Ectodermal cell (in vitro differentiated cells): ENCODE data around the gene NEDD8.

Experiments used
- H3K27ac ChIP-seq: 2 replicates; pipeline ENCODE4 v1.7.0; 2013; ENCODE audit warnings: mild to moderate bottlenecking, low read depth, low read length; ENCODE audit not compliant: insufficient read depth, poor library complexity, severe bottlenecking
- H3K27me3 ChIP-seq: 2 replicates; pipeline ENCODE4 v1.7.0; 2013; ENCODE audit warnings: mild to moderate bottlenecking, low read length; ENCODE audit not compliant: insufficient read depth, control insufficient read depth, poor library complexity, severe bottlenecking
- H3K36me3 ChIP-seq: one replicate; pipeline ENCODE4 v1.7.0; 2013; ENCODE audit warnings: low read length; ENCODE audit not compliant: control insufficient read depth, insufficient read depth
- H3K4me1 ChIP-seq: one replicate; pipeline ENCODE4 v1.7.0; 2013; ENCODE audit warnings: low read length; ENCODE audit not compliant: control insufficient read depth, insufficient read depth
- H3K4me3 ChIP-seq: 2 replicates; pipeline ENCODE4 v1.7.0; 2013; ENCODE audit warnings: low read depth, low read length, control low read depth; ENCODE audit not compliant: insufficient read depth
- H3K9me3 ChIP-seq: 2 replicates; pipeline ENCODE4 v1.7.0; 2013; ENCODE audit warnings: mild to moderate bottlenecking, low read length, moderate library complexity; ENCODE audit not compliant: control insufficient read depth
- WGBS, 2 experiments: methylation state at CpG; one replicate each; pipeline ENCODE4 v1.1.7; 2013; ENCODE audit warnings: missing lambda C conversion rate in 2 of 2; 5-methylcytosine and 5-hydroxymethylcytosine counted together

The NEDD8 gene

DNA sequence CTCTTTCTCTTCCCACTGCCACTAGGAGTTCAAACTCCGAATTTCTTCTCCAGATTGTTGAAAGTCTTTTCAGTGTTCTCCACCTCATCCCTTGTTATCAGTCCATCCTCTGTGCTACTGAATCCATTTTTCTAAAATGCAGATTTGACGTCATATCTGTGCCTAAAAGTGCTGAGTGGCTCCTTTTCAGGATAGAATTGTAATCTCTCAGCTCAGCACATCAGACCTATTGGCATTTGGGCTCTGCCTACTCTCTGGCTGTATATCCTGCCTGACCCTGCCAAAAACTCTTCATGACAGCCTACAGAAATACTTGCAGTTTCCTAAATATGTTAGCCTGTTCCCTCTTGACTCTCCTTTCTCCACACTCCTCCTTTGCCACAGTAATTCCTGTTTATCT lies 40.3 kb upstream of the NEDD8 start:
- Histone ChIP-seq H3K4me1 (no peaks in the 10 kb centered on the region), H3K27ac (no peak overlapping the region), H3K36me3 (no peaks in the 10 kb centered on the region), H3K4me3 (no peak overlapping the region), H3K27me3 (no peaks in the 10 kb centered on the region), H3K9me3 (no peaks in the 10 kb centered on the region)
- 90 to 96% methylated on average over 2 of the region's 2 CpGs for WGBS, 2 experiments

DNA sequence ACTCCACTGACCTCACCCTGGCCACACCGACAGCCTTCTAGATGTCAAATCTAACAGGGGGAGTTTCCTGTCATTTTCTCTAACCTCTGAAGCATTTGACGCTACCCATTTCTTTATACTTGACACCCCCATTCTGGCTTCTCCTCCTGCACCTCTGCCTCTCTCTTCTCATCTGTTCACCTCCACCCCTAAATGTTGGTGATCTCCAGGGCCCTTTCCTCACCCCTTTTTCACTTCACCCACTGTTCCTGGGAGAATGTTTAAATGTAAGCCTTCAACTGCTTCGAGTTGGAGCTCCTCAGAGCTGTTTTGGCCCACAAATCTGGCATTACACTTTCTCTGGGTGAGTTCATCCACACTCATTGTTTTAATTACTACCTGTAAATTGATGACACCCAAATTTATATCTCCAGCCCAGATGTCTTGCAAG lies 39.7 kb upstream of the NEDD8 start:
- H3K36me3 ChIP-seq, result no peaks in the 10 kb centered on the region
- H3K4me1 ChIP-seq, result no peaks in the 10 kb centered on the region
- H3K4me3 ChIP-seq, result peak overlapping the region; percentile 70
- H3K27ac ChIP-seq, result no peak overlapping the region
- no peaks in the 10 kb centered on the region for H3K27me3 ChIP-seq
- H3K9me3 ChIP-seq, result no peaks in the 10 kb centered on the region
- WGBS, 2 experiments, result 27 to 28% methylated on average over 3 of the region's 3 CpGs

GRCh38 chr14:24271134-24271833 lies 39.1 kb upstream of the NEDD8 start, which contains the start of gene RABGGTA:
Gene RABGGTA, minus strand, starts transcription at chr14:24271597. Its CDS starts 482 bp downstream, at chr14:24271115.
- H3K36me3 ChIP-seq, result no peaks in the 10 kb centered on the region
- no peaks in the 10 kb centered on the region for H3K4me1 ChIP-seq
- peak within 1 kb of the TSS; percentile 81 for H3K27ac ChIP-seq
- H3K27me3 ChIP-seq, result no peaks in the 10 kb centered on the region
- peak within 1 kb of the TSS; percentile 70 for H3K4me3 ChIP-seq
- 0 to 1% methylated on average over 61 of the region's 61 CpGs for WGBS, 2 experiments
- no peaks in the 10 kb centered on the region for H3K9me3 ChIP-seq

GRCh38 chr14:24270537-24271133 lies 38.5 kb upstream of the NEDD8 start:
- peak overlapping the region; percentile 81 for H3K27ac ChIP-seq
- peak overlapping the region; percentile 70 for H3K4me3 ChIP-seq
- H3K4me1 ChIP-seq, result no peaks in the 10 kb centered on the region
- H3K36me3 ChIP-seq, result no peaks in the 10 kb centered on the region
- H3K27me3 ChIP-seq, result no peaks in the 10 kb centered on the region
- H3K9me3 ChIP-seq, result no peaks in the 10 kb centered on the region
- 26 to 27% methylated on average over 13 of the region's 13 CpGs for whole genome bisulfite sequencing, 2 experiments

DNA sequence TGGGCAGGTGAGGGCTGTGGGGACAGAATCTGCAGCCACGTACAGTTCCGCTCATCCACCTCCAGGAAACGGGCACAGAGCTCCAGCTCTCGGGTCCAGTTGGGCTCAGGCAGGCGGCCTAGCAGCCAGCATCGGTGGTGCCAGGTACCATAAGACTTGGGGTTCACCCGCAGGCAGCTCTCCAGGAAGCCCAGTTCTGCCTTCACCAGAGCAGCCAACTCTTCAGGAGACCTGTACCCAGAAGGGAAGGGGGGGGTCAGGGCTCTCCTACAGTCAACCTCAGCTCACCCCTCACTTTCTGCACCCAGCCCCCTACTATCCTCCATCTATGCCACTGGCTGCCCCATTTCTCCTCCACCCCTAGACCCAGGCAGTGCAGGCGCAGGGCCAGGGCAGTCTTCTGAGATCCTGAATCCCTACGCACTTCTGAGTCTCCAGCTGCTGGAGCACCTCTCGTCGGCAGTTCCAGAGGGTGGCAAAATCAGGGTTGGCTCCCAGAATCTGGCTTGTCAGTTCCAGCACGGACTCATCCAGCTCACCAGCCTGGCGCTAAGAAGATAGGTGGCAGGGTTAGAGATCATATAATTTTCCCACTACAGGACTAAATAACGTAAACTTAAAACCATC lies 37.9 kb upstream of the NEDD8 start:
- no peaks in the 10 kb centered on the region for H3K27me3 ChIP-seq
- H3K9me3 ChIP-seq, result no peaks in the 10 kb centered on the region
- H3K4me1 ChIP-seq, result no peaks in the 10 kb centered on the region
- H3K36me3 ChIP-seq, result no peaks in the 10 kb centered on the region
- H3K4me3 ChIP-seq, result no peak overlapping the region
- WGBS, 2 experiments, result 95 to 97% methylated on average over 14 of the region's 14 CpGs
- no peak overlapping the region for H3K27ac ChIP-seq

GRCh38 chr14:24269368-24269767 lies 37.2 kb upstream of the NEDD8 start:
- no peak overlapping the region for H3K4me3 ChIP-seq
- WGBS, 2 experiments, result 94 to 95% methylated on average over 8 of the region's 8 CpGs

GRCh38 chr14:24268225-24268624 lies 36.1 kb upstream of the NEDD8 start:
- Histone ChIP-seq H3K27ac (no peak overlapping the region), H3K4me1 (no peaks in the 10 kb centered on the region), H3K9me3 (no peaks in the 10 kb centered on the region), H3K27me3 (no peaks in the 10 kb centered on the region), H3K36me3 (no peaks in the 10 kb centered on the region), H3K4me3 (no peak overlapping the region)
- WGBS, 2 experiments, result 93 to 96% methylated on average over 9 of the region's 9 CpGs

More at GRCh38 chr14:24269368-24269767, 37.2 kb upstream of the NEDD8 start:
- H3K27me3 ChIP-seq, result no peaks in the 10 kb centered on the region
- no peaks in the 10 kb centered on the region for H3K9me3 ChIP-seq
- no peaks in the 10 kb centered on the region for H3K36me3 ChIP-seq
- no peak overlapping the region for H3K27ac ChIP-seq
- H3K4me1 ChIP-seq, result no peaks in the 10 kb centered on the region

DNA sequence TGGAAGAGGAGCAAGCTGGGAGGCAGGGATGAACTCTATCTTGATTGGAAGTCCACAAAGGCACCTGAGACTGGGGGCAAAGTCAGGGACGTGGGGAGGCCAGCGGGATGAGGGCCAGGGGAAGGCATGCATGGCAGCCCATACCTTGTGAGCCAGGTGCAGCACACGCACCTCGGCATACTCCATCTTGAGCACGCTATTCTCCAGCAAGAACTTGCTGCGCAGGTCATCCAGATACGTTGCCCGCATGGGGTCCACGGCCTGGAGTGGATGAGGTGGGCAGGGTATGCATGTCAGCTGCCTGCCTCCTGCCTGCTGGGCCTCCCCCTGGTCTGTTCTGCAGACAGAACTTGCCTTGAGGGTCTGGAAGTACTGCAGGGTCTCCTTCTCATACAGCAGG lies 35.3 kb upstream of the NEDD8 start:
- Histone ChIP-seq H3K4me3 (no peak overlapping the region), H3K27ac (no peak overlapping the region), H3K9me3 (no peaks in the 10 kb centered on the region), H3K36me3 (no peaks in the 10 kb centered on the region), H3K27me3 (no peaks in the 10 kb centered on the region), H3K4me1 (no peaks in the 10 kb centered on the region)
- WGBS, 2 experiments, result 94 to 95% methylated on average over 9 of the region's 9 CpGs

- H3K36me3 ChIP-seq, result no peaks in the 10 kb centered on the region
- no peaks in the 10 kb centered on the region for H3K9me3 ChIP-seq
- H3K27ac ChIP-seq, result no peak overlapping the region
- H3K27me3 ChIP-seq, result no peaks in the 10 kb centered on the region
- no peak overlapping the region for H3K4me3 ChIP-seq
- 93 to 94% methylated on average over 18 of the region's 18 CpGs for WGBS, 2 experiments
- no peaks in the 10 kb centered on the region for H3K4me1 ChIP-seq
Observed at GRCh38 chr14:24266344-24267244, 34.4 kb upstream of the NEDD8 start.
